GM23338 (cell line): ENCODE measurements around the gene C16orf74. TPM values are rescaled to one million over a fixed set of nuclear protein-coding genes. Genes with fewer than 3 reads are reported as not detected.

ENCODE experiments used
- ATAC-seq: fragments of 200-7000 bp; cut with Tn5 transposase; 3 replicates; pipeline ENCODE4 v1.9.1; 2020
- DNase-seq: peaks from one replicate; pipeline ENCODE4 v3.0.0-alpha.2; 2015; ENCODE audit warnings: low spot score
- H2AFZ ChIP-seq: fragments of 200-600 bp; sonication (generic); 2 replicates; pipeline ENCODE4 v1.8.0; 2016; ENCODE audit warnings: antibody characterized with exemption, mild to moderate bottlenecking, moderate library complexity
- H3F3A ChIP-seq: fragments of 200-600 bp; sonication (generic); replicated peaks from 2 replicates; pipeline ENCODE4 v1.8.0; 2017; ENCODE audit warnings: antibody characterized with exemption, mixed run types, low read depth
- H3K27ac ChIP-seq: fragments of 200-600 bp; sonication (generic); 2 replicates; pipeline ENCODE4 v1.6.1; 2016; ENCODE audit warnings: low read depth
- H3K27me3 ChIP-seq: fragments of 200-600 bp; sonication (generic); 2 replicates; pipeline ENCODE4 v1.8.0; 2016; ENCODE audit warnings: mild to moderate bottlenecking, mixed run types, moderate library complexity; ENCODE audit not compliant: insufficient read depth
- H3K36me3 ChIP-seq: fragments of 200-600 bp; sonication (generic); 2 replicates; pipeline ENCODE4 v1.8.0; 2016; ENCODE audit warnings: mild to moderate bottlenecking; ENCODE audit not compliant: insufficient read depth
- H3K4me1 ChIP-seq: fragments of 200-600 bp; sonication (generic); 2 replicates; pipeline ENCODE4 v1.8.0; 2016; ENCODE audit warnings: mild to moderate bottlenecking, moderate library complexity; ENCODE audit not compliant: insufficient read depth
- H3K4me2 ChIP-seq: fragments of 200-600 bp; sonication (generic); 2 replicates; pipeline ENCODE4 v1.7.1; 2017; ENCODE audit warnings: mixed run types
- H3K4me3 ChIP-seq: fragments of 200-600 bp; sonication (generic); 2 replicates; pipeline ENCODE4 v1.6.1; 2016; ENCODE audit warnings: mixed run types
- H3K79me2 ChIP-seq: fragments of 200-600 bp; sonication (generic); replicated peaks from 2 replicates; pipeline ENCODE4 v1.8.0; 2017; ENCODE audit warnings: mild to moderate bottlenecking; ENCODE audit not compliant: insufficient read depth
- H3K9me2 ChIP-seq: fragments of 200-600 bp; sonication (generic); 2 replicates; pipeline ENCODE4 v1.8.0; 2017; ENCODE audit not compliant: insufficient read depth
- H4K20me1 ChIP-seq: fragments of 200-600 bp; sonication (generic); replicated peaks from 2 replicates; pipeline ENCODE4 v1.8.0; 2017; ENCODE audit warnings: mild to moderate bottlenecking; ENCODE audit not compliant: insufficient read depth
- H3K27ac Mint-ChIP-seq: 2 replicates; pipeline ENCODE4 v1.8.0; 2020; ENCODE audit warnings: inconsistent platforms, mild to moderate bottlenecking, moderate library complexity, mixed read lengths
- H3K27me3 Mint-ChIP-seq: 3 replicates; pipeline ENCODE4 v1.8.0; 2022; ENCODE audit warnings: low read depth, mild to moderate bottlenecking, moderate library complexity, mixed read lengths, inconsistent platforms; ENCODE audit not compliant: insufficient read depth, poor library complexity
- H3K36me3 Mint-ChIP-seq: 3 replicates; pipeline ENCODE4 v1.8.0; 2021; ENCODE audit warnings: low read depth, mild to moderate bottlenecking, inconsistent platforms, moderate library complexity, mixed read lengths
- H3K4me1 Mint-ChIP-seq: 3 replicates; pipeline ENCODE4 v1.8.0; 2020; ENCODE audit warnings: mild to moderate bottlenecking, inconsistent platforms, mixed read lengths
- H3K4me3 Mint-ChIP-seq: 3 replicates; pipeline ENCODE4 v1.8.0; 2021; ENCODE audit warnings: moderate library complexity, mild to moderate bottlenecking, inconsistent platforms, mixed read lengths
- H3K9me3 Mint-ChIP-seq: 3 replicates; pipeline ENCODE4 v1.8.0; 2020; ENCODE audit warnings: moderate library complexity, mild to moderate bottlenecking, inconsistent platforms, mixed read lengths
- CREB1 ChIP-seq: fragments of 250-450 bp; sonication (Bioruptor Pico); IDR thresholded peaks from 2 replicates; pipeline ENCODE4 v1.5.0; 2020; ENCODE audit warnings: low read depth, mild to moderate bottlenecking, moderate library complexity
- EZH2 ChIP-seq: fragments of 200-600 bp; sonication (generic); IDR thresholded peaks from one replicate; pipeline ENCODE4 v1.8.0; 2017; ENCODE audit warnings: antibody characterized with exemption, mild to moderate bottlenecking, low read depth; ENCODE audit not compliant: unreplicated experiment
- EZH2phosphoT487 ChIP-seq: fragments of 200-600 bp; sonication (generic); IDR thresholded peaks from one replicate; pipeline ENCODE4 v1.8.1; 2018; ENCODE audit warnings: antibody characterized with exemption; ENCODE audit not compliant: unreplicated experiment
- JUNB ChIP-seq: IDR thresholded peaks from one replicate; pipeline ENCODE4 v1.6.1; 2016; ENCODE audit warnings: antibody characterized with exemption; ENCODE audit not compliant: unreplicated experiment
- NANOG ChIP-seq: IDR thresholded peaks from 2 replicates; pipeline ENCODE4 v1.6.1; 2016; ENCODE audit warnings: antibody characterized with exemption, borderline replicate concordance
- POLR2AphosphoS5 ChIP-seq: IDR thresholded peaks from 2 replicates; pipeline ENCODE4 v1.6.1; 2016; ENCODE audit warnings: antibody characterized with exemption, low read depth
- ZNF114 ChIP-seq: fragments of 250-450 bp; sonication (Bioruptor Pico); IDR thresholded peaks from 2 replicates; pipeline ENCODE4 v1.5.0; 2020; ENCODE audit warnings: mild to moderate bottlenecking, moderate library complexity
- polyA plus RNA-seq: library from polyadenylated mRNA; unstranded; fragments of >200 nt; fragmentation: Nextera tagmentation; extraction: Ambion mirVana; gene quantifications from 2 replicates; pipeline ENCODE4 v1.2.1, GENCODE V29; 2016
- total RNA-seq: library from RNA; depleted of rRNA; stranded (reverse); fragments of >200 nt; shearing (Covaris generic); gene quantifications from 2 replicates; pipeline ENCODE4 v1.2.3, GENCODE V29; 2014
- TF ChIP-seq, protein P1 (sequence below): IDR thresholded peaks from one replicate; pipeline ENCODE4 v1.6.1; 2018; ENCODE audit warnings: antibody characterized with exemption; ENCODE audit not compliant: unreplicated experiment
- TF ChIP-seq, protein P2 (sequence below), 2 experiments: fragments of 200-600 bp in 1 of 2; sonication (generic) in 1 of 2; conservative IDR thresholded peaks; 2 replicates each; pipeline versions ENCODE4 v1.5.1 to v1.6.1; 2016 to 2017; ENCODE audit warnings: antibody characterized with exemption in 2 of 2, low read depth in 2 of 2, mild to moderate bottlenecking in 2 of 2, moderate library complexity in 1 of 2

Gene C16orf74
- total and polyA plus RNA-seq, 2 experiments from 2014 or later, result 12.1 to 19.1 TPM

DNA sequence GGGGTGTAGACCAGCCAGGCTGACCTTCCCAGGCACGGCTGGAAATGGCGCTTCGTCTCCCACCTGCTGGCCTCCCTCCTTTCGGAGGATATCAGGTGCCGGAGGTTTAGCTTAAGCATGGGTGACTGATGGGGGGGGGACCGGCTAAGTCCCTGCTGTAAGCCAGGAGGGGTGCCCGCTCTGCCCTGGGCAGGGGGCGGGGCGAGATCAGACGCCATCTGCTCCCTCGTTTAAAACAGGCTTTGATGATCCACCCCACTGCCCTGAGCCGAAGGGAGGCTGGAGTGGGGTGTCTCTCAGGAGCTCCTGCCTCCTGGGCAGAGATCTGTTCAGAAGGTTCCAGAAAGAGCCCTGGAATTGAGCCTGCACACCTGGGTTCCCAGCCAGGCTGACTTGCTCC, 26.0 kb downstream of the C16orf74 start:
- Histone ChIP-seq H3F3A (no peaks in the 10 kb centered on the region), H3K79me2 (no peaks in the 10 kb centered on the region), H3K4me3 (no peak overlapping the region), H2AFZ (no peak overlapping the region), H3K9me2 (no peaks in the 10 kb centered on the region), H3K27me3 (no peaks in the 10 kb centered on the region), H3K36me3 (no peaks in the 10 kb centered on the region), H3K27ac (no peak overlapping the region), H4K20me1 (no peaks in the 10 kb centered on the region), H3K4me2 (no peak overlapping the region), H3K4me1 (no peaks in the 10 kb centered on the region)
- H3K4me1 Mint-ChIP-seq, result peaks cover 8% of the 10 kb centered on the region
- H3K36me3 Mint-ChIP-seq, result no peaks in the 10 kb centered on the region; the same call in 2 of the 3 replicates
- no peaks in the 10 kb centered on the region for H3K9me3 Mint-ChIP-seq
- H3K27ac Mint-ChIP-seq, result no peak overlapping the region
- no peak for TF ChIP-seq ZNF114 (CRISPR knock-in tag)
- no peak for TF ChIP-seq EZH2phosphoT487
- no peak for TF ChIP-seq JUNB
- TF ChIP-seq, protein P1, sequence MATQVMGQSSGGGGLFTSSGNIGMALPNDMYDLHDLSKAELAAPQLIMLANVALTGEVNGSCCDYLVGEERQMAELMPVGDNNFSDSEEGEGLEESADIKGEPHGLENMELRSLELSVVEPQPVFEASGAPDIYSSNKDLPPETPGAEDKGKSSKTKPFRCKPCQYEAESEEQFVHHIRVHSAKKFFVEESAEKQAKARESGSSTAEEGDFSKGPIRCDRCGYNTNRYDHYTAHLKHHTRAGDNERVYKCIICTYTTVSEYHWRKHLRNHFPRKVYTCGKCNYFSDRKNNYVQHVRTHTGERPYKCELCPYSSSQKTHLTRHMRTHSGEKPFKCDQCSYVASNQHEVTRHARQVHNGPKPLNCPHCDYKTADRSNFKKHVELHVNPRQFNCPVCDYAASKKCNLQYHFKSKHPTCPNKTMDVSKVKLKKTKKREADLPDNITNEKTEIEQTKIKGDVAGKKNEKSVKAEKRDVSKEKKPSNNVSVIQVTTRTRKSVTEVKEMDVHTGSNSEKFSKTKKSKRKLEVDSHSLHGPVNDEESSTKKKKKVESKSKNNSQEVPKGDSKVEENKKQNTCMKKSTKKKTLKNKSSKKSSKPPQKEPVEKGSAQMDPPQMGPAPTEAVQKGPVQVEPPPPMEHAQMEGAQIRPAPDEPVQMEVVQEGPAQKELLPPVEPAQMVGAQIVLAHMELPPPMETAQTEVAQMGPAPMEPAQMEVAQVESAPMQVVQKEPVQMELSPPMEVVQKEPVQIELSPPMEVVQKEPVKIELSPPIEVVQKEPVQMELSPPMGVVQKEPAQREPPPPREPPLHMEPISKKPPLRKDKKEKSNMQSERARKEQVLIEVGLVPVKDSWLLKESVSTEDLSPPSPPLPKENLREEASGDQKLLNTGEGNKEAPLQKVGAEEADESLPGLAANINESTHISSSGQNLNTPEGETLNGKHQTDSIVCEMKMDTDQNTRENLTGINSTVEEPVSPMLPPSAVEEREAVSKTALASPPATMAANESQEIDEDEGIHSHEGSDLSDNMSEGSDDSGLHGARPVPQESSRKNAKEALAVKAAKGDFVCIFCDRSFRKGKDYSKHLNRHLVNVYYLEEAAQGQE, result no peak
- TF ChIP-seq POLR2AphosphoS5, result no peak
- DNase-seq (no peak), ATAC-seq (no peak)
- H3K27me3 Mint-ChIP-seq, result peaks cover 14% of the 10 kb centered on the region
- H3K4me3 Mint-ChIP-seq, result no peak overlapping the region

DNA sequence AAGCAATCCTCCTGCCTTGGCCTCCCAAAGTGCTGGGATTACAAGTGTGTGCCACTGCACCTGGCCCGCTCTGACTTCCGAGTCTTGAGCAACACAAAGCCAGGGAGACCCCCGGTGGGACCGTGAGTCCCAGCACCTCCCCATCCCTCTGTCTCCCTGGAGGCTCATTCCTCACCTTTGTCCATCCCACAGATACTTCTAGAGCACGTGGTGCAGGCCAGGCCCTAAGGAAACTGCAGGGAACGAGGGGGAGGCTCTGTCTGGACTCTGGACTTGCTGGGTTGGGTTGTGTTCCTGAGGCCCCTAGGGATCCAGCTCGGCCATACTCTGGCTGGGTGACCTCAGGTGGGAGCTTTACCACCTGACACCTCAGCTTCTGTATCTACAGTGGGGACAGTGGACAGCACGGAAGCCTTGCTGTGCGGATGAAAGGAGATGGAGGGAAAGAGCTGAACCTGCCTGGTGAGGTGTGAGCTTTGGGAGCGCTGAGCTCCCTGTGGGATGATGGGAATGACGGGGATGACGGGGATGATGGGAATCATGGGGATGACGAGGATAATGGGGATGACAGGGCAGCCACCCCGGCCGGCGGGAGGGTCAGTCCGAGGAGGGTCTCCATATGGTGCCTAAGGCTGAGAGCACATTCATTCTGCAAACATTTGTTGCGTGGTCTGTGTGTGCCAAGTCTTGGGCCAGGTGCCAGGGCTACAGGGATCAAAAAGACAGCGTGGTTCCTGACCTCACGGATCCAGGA, 26.6 kb downstream of the C16orf74 start:
- Histone ChIP-seq H3F3A (no peaks in the 10 kb centered on the region), H3K4me1 (no peaks in the 10 kb centered on the region), H3K36me3 (no peaks in the 10 kb centered on the region), H3K9me2 (no peaks in the 10 kb centered on the region), H3K27ac (no peak overlapping the region), H3K79me2 (no peaks in the 10 kb centered on the region), H3K27me3 (no peaks in the 10 kb centered on the region), H3K4me2 (no peak overlapping the region), H3K4me3 (no peak overlapping the region), H4K20me1 (no peaks in the 10 kb centered on the region), H2AFZ (no peak overlapping the region)
- Mint-ChIP-seq H3K4me1 (peaks cover 4% of the 10 kb centered on the region), H3K27me3 (peaks cover 10% of the 10 kb centered on the region), H3K36me3 (no peaks in the 10 kb centered on the region), H3K27ac (no peak overlapping the region), H3K4me3 (no peak overlapping the region), H3K9me3 (no peaks in the 10 kb centered on the region)
- no peak for DNase-seq
- ATAC-seq, result no peak
- no peak for TF ChIP-seq EZH2
- no peak for TF ChIP-seq ZNF114 (CRISPR knock-in tag)
- TF ChIP-seq, protein P2, sequence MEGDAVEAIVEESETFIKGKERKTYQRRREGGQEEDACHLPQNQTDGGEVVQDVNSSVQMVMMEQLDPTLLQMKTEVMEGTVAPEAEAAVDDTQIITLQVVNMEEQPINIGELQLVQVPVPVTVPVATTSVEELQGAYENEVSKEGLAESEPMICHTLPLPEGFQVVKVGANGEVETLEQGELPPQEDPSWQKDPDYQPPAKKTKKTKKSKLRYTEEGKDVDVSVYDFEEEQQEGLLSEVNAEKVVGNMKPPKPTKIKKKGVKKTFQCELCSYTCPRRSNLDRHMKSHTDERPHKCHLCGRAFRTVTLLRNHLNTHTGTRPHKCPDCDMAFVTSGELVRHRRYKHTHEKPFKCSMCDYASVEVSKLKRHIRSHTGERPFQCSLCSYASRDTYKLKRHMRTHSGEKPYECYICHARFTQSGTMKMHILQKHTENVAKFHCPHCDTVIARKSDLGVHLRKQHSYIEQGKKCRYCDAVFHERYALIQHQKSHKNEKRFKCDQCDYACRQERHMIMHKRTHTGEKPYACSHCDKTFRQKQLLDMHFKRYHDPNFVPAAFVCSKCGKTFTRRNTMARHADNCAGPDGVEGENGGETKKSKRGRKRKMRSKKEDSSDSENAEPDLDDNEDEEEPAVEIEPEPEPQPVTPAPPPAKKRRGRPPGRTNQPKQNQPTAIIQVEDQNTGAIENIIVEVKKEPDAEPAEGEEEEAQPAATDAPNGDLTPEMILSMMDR (conservative IDR thresholded peaks at IDR 0.05; ENCODE audit: low read depth in 2 of 2), result no peak
- no peak for TF ChIP-seq POLR2AphosphoS5
- no peak for TF ChIP-seq NANOG
- TF ChIP-seq JUNB, result no peak
- TF ChIP-seq, protein P1, result no peak
- TF ChIP-seq CREB1, result no peak
